Transverse colon (tissue), 4 donors: ENCODE data around the gene ST6GAL1.

ENCODE experiments used
- CTCF ChIP-seq, 5 experiments: fragments of 200-600 bp in 3 of 5; fragments of 450-650 bp in 2 of 5; sonication (generic) in 3 of 5; IDR thresholded peaks; 1 replicate in 2 of 5; 2 replicates in 3 of 5; pipeline ENCODE4 v1.5.1; 2016 to 2017; ENCODE audit warnings: antibody characterized with exemption in 5 of 5, inconsistent platforms in 3 of 5, mild to moderate bottlenecking in 2 of 5, moderate library complexity in 1 of 5
- EP300 ChIP-seq: sonication (generic); formaldehyde crosslinking; IDR thresholded peaks from one replicate; pipeline ENCODE4 v1.6.1; 2017; ENCODE audit warnings: antibody characterized with exemption, low read depth
- POLR2A ChIP-seq: fragments of 450-650 bp; IDR thresholded peaks from one replicate; pipeline ENCODE4 v1.6.1; 2016; ENCODE audit warnings: antibody characterized with exemption, mild to moderate bottlenecking, moderate library complexity
- POLR2AphosphoS5 ChIP-seq, 3 donors: sonication (generic); formaldehyde crosslinking; IDR thresholded peaks; one replicate each; pipeline ENCODE4 v1.6.1; 2016; ENCODE audit warnings: antibody characterized with exemption in 3 of 3

DNA sequence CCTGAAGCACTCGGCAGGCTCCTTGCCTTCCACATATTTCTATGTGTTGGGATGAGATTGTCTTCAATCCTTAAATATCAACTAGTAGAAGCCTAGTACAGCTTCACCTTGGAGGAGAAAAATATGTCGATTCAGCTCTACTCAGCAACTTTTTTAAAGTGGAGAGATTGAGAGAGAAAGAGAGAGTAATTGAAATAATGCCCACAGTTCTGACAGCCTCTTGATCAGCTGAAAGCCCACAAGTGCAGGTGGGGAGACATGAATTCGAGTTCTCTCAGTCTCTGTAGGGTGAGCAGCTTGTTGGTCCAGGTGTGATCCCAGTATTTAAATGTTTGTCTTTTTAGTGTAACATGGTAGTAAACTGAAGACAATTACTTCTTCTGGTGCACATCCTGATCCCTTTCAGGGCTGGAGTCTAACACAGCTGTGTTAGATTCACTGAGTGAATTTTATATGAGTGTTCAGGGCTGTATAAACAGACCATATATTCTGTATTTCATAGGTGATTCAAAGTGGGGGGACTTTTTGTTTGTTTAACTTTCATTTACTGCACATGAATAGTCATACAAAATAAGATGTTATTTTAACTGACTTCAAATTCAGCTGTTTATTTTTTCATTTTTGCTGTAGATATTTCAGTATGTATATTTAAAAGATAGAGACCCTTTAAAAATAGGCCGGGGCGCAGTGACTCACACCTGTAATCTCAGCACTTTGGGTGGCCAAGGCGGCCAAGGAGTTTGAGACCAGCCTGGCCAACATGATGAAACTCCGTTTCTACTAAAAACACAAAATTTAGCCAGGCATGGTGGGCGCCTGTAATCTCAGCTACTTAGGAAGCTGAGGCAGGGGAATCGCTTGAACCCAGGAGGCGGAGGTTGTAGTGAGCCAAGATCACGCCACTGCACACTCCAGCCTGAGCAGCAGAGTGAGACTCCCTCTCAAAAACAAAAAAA, 64.0 kb downstream of the ST6GAL1 start:
- TF ChIP-seq CTCF (IDR thresholded peaks at IDR 0.05) (no peak), EP300 (no peak), POLR2A (no peak), POLR2AphosphoS5 (IDR thresholded peaks at IDR 0.05) (no peak)
